SU-DHL-6 (cell line): ENCODE measurements around the gene CACNG4.

ENCODE experiments used
- H2AFZ ChIP-seq: fragments of 200-600 bp; sonication (generic); 2 replicates; pipeline ENCODE4 v1.6.1; 2014; ENCODE audit warnings: low read depth, mild to moderate bottlenecking, moderate library complexity, mixed read lengths, antibody characterized with exemption, low read length; ENCODE audit not compliant: severe bottlenecking
- H3F3A ChIP-seq: fragments of 200-600 bp; shearing (Covaris generic); 2 replicates; pipeline ENCODE4 v1.6.0; 2016; ENCODE audit warnings: antibody characterized with exemption, mild to moderate bottlenecking; ENCODE audit not compliant: insufficient read depth
- H3K27ac ChIP-seq: fragments of 200-600 bp; sonication (generic); 2 replicates; pipeline ENCODE4 v1.5.1; 2016; ENCODE audit warnings: low read depth, mild to moderate bottlenecking, low read length, moderate library complexity, mixed read lengths
- H3K27me3 ChIP-seq: fragments of 200-600 bp; sonication (generic), shearing (Covaris generic); 2 replicates; pipeline ENCODE4 v1.6.0; 2014; ENCODE audit warnings: mild to moderate bottlenecking, low read length
- H3K36me3 ChIP-seq: fragments of 200-600 bp; sonication (generic); 2 replicates; pipeline ENCODE4 v1.6.1; 2014; ENCODE audit warnings: mild to moderate bottlenecking, low read length, mixed read lengths
- H3K4me2 ChIP-seq: fragments of 300-600, 200-600 bp; shearing (Covaris generic), sonication (generic); 2 replicates; pipeline ENCODE4 v1.6.0; 2014; ENCODE audit warnings: low read length, low read depth, mild to moderate bottlenecking; ENCODE audit not compliant: poor library complexity, severe bottlenecking
- H3K4me3 ChIP-seq: fragments of 200-600 bp; sonication (generic); 2 replicates; pipeline ENCODE4 v1.5.1; 2014; ENCODE audit warnings: antibody characterized with exemption, low read length, mild to moderate bottlenecking, mixed read lengths; ENCODE audit not compliant: insufficient read depth, poor library complexity, severe bottlenecking
- H3K79me2 ChIP-seq: fragments of 200-600 bp; sonication (generic); 2 replicates; pipeline ENCODE4 v1.6.1; 2014; ENCODE audit warnings: mild to moderate bottlenecking, low read length, moderate library complexity; ENCODE audit not compliant: insufficient read depth
- H3K9ac ChIP-seq: fragments of 200-600 bp; sonication (generic); 2 replicates; pipeline ENCODE4 v1.7.0; 2014; ENCODE audit warnings: mild to moderate bottlenecking, low read length
- H3K9me2 ChIP-seq: fragments of 200-600 bp; sonication (generic); replicated peaks from 2 replicates; pipeline ENCODE4 v1.6.1; 2014; ENCODE audit warnings: low read length; ENCODE audit not compliant: insufficient read depth
- H3K9me3 ChIP-seq: fragments of 200-600 bp; sonication (generic); 2 replicates; pipeline ENCODE4 v1.6.1; 2014; ENCODE audit warnings: low read length, mixed read lengths; ENCODE audit not compliant: insufficient read depth
- H4K20me1 ChIP-seq: fragments of 200-600 bp; sonication (generic); 2 replicates; pipeline ENCODE4 v1.6.1; 2014; ENCODE audit warnings: low read depth, mild to moderate bottlenecking, antibody characterized with exemption, low read length, moderate library complexity, mixed read lengths
- EZH2phosphoT487 ChIP-seq: fragments of 200-600 bp; sonication (generic), shearing (Covaris generic); conservative IDR thresholded peaks from 2 replicates; pipeline ENCODE4 v1.6.1; 2018; ENCODE audit warnings: mild to moderate bottlenecking, antibody characterized with exemption, low read length, moderate library complexity, mixed read lengths
- TF ChIP-seq, protein P1 (sequence below): fragments of 200-600 bp; sonication (generic); IDR thresholded peaks from one replicate; pipeline ENCODE4 v1.5.1; 2017; ENCODE audit warnings: antibody characterized with exemption, mild to moderate bottlenecking, low read length, moderate library complexity; ENCODE audit not compliant: insufficient read depth, poor library complexity, severe bottlenecking

The CACNG4 gene

DNA sequence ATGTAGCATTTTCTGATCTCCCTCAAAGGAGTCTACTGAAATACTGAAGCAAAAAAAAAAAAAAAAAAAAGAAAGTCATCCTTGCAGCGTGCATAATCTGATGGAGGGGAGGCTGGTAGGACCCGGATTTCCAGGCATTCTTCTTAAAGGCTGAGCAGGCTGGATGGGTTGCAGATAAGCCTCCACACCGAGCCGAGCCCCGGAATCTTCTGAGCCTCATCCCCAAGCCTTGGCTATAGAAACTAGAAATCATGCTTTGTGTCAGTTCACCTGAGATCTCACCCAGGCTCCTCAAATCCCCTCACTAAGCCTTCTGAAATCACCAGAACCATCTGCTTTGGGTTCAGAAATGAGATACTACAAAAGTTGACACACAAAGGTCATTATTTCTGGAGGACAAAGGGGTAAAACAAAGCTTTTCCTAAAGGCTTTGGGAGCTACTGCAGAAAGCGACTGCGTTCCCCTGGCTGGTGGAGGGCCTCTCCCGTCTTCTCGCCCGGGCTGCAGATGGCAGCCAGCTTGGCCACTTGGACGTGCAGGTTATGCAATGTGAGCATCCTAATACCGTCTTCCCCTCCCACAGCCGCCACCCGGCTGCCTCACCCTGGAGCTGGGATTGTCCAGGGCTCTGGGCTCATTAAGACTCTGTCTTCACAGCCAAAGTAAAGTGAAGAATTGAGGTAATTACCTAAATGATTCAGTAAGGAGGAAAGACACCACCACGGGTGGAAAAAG lies 4.7 kb upstream of the CACNG4 start:
- H3K4me3 ChIP-seq: no peak overlapping the region
- no peaks in the 10 kb centered on the region for H3K27me3 ChIP-seq
- H3K79me2 ChIP-seq: no peaks in the 10 kb centered on the region
- no peaks in the 10 kb centered on the region for H3K9me3 ChIP-seq
- H3K27ac ChIP-seq: no peak overlapping the region
- no peak overlapping the region for H2AFZ ChIP-seq
- no peaks in the 10 kb centered on the region for H3K36me3 ChIP-seq
- no peak overlapping the region for H3K9ac ChIP-seq
- TF ChIP-seq, protein P1, sequence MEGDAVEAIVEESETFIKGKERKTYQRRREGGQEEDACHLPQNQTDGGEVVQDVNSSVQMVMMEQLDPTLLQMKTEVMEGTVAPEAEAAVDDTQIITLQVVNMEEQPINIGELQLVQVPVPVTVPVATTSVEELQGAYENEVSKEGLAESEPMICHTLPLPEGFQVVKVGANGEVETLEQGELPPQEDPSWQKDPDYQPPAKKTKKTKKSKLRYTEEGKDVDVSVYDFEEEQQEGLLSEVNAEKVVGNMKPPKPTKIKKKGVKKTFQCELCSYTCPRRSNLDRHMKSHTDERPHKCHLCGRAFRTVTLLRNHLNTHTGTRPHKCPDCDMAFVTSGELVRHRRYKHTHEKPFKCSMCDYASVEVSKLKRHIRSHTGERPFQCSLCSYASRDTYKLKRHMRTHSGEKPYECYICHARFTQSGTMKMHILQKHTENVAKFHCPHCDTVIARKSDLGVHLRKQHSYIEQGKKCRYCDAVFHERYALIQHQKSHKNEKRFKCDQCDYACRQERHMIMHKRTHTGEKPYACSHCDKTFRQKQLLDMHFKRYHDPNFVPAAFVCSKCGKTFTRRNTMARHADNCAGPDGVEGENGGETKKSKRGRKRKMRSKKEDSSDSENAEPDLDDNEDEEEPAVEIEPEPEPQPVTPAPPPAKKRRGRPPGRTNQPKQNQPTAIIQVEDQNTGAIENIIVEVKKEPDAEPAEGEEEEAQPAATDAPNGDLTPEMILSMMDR: no peak
- no peak for TF ChIP-seq EZH2phosphoT487
- no peaks in the 10 kb centered on the region for H4K20me1 ChIP-seq
- H3K9me2 ChIP-seq: no peaks in the 10 kb centered on the region
- no peak overlapping the region for H3K4me2 ChIP-seq
- no peaks in the 10 kb centered on the region for H3F3A ChIP-seq

DNA sequence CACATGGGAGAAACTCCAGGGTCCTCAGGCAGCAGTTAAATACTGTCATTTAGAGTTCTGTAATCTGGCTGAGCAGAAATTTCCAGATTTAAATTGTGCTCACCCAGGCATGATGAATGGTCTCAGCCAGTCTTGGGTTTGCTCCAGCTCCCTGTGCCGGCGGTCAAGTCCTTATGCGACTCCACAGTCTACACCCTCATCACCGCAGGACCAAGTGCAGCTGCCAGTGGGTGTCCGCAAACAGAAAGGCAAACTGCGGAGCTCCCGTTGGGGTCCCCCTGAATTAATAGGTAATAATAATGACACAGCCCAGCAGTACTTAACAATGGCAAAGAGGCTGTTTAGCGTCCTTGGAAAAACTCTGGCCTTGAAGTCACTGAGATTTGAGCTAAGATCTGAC lies 3.9 kb upstream of the CACNG4 start:
- Histone ChIP-seq H3K4me3 (no peak overlapping the region), H2AFZ (no peak overlapping the region), H3K4me2 (no peak overlapping the region), H3K9ac (no peak overlapping the region), H3K9me3 (no peaks in the 10 kb centered on the region), H3K9me2 (no peaks in the 10 kb centered on the region), H3K36me3 (no peaks in the 10 kb centered on the region), H3K27ac (no peak overlapping the region), H4K20me1 (no peaks in the 10 kb centered on the region), H3K27me3 (no peaks in the 10 kb centered on the region), H3K79me2 (no peaks in the 10 kb centered on the region), H3F3A (no peaks in the 10 kb centered on the region)
- no peak for TF ChIP-seq EZH2phosphoT487
- TF ChIP-seq, protein P1: no peak

DNA sequence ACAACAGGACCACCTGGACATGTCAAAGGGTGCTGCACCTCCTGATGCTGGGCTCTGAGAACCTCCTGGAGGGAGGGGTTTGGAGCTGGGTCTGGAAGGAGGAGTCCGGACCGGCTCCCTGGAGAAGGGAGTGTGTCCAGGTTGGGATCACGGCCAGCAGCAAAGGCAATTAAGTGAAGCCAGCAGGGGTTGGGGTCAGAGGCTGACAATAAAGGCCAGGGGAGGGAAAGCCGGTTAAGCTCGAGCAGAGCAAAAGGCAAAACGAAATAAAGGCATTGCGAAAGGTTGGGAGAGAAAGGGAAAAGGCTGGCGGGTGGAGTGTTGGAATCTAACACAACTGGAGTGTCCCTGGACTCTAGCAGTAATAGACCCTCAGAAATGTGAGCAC lies 992 bp upstream of the CACNG4 start:
- Histone ChIP-seq H3F3A (no peaks in the 10 kb centered on the region), H4K20me1 (no peaks in the 10 kb centered on the region), H3K4me2 (no peak overlapping the region), H3K36me3 (no peaks in the 10 kb centered on the region), H3K9ac (no peak overlapping the region), H3K4me3 (no peak overlapping the region), H3K27ac (no peak overlapping the region), H3K9me2 (no peaks in the 10 kb centered on the region), H2AFZ (no peak overlapping the region), H3K27me3 (no peaks in the 10 kb centered on the region), H3K79me2 (no peaks in the 10 kb centered on the region), H3K9me3 (no peaks in the 10 kb centered on the region)
- TF ChIP-seq, protein P1: no peak
